Measurements from ENCODE around the gene ADAMTS6.
"Not testable (repeated sequence)": the region's sequence is repeated elsewhere in the genome, so short reads cannot be mapped to it uniquely, and the experiment has no call there.

The ADAMTS6 gene, protein sequence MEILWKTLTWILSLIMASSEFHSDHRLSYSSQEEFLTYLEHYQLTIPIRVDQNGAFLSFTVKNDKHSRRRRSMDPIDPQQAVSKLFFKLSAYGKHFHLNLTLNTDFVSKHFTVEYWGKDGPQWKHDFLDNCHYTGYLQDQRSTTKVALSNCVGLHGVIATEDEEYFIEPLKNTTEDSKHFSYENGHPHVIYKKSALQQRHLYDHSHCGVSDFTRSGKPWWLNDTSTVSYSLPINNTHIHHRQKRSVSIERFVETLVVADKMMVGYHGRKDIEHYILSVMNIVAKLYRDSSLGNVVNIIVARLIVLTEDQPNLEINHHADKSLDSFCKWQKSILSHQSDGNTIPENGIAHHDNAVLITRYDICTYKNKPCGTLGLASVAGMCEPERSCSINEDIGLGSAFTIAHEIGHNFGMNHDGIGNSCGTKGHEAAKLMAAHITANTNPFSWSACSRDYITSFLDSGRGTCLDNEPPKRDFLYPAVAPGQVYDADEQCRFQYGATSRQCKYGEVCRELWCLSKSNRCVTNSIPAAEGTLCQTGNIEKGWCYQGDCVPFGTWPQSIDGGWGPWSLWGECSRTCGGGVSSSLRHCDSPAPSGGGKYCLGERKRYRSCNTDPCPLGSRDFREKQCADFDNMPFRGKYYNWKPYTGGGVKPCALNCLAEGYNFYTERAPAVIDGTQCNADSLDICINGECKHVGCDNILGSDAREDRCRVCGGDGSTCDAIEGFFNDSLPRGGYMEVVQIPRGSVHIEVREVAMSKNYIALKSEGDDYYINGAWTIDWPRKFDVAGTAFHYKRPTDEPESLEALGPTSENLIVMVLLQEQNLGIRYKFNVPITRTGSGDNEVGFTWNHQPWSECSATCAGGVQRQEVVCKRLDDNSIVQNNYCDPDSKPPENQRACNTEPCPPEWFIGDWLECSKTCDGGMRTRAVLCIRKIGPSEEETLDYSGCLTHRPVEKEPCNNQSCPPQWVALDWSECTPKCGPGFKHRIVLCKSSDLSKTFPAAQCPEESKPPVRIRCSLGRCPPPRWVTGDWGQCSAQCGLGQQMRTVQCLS (N-terminal part only)

GRCh38 chr5:65481635-65482295 is at the start of gene ADAMTS6:
ADAMTS6 (minus strand) TSS chr5:65481920; CDS start chr5:65473673, 8,247 bp downstream.
- DNase-seq, result peak; percentile 8 to 91 (median 73)

DNA sequence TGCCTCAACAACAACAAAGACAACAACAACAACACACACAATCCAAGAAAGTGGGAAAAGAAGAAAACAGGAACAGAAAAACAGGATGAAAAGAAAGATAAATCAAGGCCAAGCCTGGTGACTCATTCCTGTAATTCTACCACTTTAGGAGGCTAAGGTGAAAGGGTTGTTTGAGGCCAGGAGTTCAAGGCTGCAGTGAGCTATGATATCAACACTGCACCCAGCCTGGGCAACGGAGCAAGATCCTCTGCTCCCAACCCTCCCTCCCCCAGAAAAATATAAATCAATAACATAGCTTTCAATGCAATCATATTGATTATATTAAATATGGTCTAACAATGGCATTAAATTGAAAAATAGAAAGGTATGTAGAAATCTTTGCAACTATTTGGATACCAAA is 49.2 kb upstream of the ADAMTS6 start:
- DNase-seq, result no peak

GRCh38 chr5:65525726-65526125 is 44.0 kb upstream of the ADAMTS6 start:
- no peak for DNase-seq

DNA sequence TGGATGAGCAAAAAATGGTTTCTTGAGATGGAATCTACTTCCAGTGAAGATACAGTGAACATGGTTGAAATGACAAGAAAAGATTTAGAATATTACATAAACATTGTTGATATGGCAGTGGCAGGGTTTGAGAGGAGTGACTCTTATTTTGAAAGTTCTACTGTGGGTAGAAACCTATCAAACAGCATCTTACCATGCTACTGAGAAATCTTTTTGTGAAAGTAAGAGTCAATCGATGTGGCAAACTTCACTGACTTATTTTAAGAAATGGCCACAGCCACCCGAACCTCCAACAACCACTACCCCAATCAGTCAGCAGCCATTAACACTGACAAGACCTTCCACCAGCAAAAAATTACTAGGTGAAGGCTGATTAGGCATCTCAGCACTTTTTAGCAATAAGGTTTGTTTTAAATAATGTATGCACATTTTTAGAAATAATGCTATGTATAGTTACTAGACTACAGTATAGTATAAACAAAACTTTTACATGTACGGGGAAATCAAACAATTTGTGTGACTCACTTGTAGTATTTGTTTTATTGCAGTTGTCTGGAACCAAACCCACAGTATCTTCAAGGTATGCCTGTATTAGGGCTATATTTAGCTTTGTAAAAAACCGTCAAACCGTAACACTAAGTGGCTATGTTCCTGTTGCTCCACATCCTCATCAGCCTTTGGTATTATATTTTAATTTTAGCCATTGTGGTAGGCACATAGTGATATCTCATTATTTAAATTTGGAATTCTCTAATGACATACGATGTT is 30.6 kb upstream of the ADAMTS6 start:
- DNase-seq, result no peak

DNA sequence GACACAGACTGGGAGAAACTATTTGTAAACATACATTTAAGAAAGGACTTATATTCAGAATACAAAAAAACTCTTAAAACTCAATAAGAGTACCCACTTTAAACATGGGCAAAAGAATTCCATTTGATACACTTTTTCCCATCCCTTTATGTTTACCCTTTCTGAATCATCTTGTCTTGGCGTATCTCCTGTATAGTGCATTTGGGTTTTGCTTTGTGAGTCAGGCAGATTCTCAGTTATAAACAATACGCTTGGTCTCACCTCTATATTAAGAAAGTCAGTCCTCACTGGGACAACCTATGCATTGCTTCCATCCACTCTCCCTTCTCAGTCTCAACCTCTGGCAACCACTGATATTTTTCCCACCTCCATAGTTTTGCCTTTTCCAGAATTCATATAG is 27.3 kb upstream of the ADAMTS6 start:
- DNase-seq, result no peak

DNA sequence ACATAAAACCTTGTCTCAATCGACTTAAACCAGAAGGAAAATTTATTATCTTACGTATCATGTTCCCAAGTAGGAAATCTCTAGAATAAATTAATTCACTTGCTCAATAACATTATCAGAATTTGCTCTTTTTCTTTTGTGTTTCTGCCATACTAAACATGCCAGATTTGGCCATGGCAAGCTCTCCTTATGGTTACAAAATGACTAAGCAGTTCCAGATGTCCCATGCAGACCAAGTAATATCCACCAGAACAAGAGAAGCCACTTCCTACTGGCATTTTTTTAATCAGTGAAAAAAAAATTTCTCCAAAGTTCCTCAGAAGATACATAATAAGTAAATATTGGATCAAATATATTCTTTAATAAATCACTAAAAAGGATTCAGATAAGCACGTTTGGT is 25.2 kb upstream of the ADAMTS6 start:
- no peak for DNase-seq

DNA sequence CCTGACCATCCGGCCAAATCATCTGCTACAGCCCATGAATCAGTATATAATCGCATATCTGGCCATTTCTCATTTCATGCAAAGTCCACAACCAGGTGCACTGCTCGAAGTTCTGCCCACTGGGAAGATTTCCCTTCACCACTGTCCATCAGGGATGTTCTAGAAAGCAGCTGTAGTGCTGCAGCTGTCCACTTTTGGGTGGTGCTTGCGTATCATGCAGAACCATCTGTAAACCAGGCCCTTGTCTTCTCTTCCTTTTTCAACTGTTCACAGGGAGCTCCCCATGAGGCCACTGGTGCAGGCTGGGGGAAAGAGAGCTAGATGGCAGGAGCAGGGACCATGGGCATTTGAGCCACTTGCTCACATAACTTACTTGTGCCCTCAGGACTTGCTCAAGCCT is 7.4 kb upstream of the ADAMTS6 start:
- no peak for DNase-seq

GRCh38 chr5:65488038-65488687 is 6.4 kb upstream of the ADAMTS6 start:
- DNase-seq, result not testable (repeated sequence)

DNA sequence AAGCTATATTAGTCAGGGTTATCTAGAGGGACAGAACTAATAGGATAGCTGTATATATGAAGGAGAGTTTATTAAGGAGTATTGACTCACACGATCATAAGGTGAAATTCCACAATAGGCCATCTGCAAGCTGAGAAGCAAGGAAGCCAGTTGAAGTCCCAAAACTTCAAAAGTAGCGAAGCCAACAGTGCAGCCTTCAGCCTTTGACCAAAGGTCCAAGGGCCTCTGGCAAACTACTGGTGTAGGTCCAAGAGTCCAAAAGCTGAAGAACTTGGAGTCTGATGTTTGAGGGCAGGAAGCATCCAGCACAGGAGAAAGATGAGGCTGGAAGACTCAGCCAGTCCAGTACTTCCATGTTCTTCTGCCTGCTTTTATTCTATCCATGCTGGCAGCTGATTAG is 5.1 kb upstream of the ADAMTS6 start:
- not testable (repeated sequence) for DNase-seq

- no peak for DNase-seq
These were observed 3.7 kb upstream of the ADAMTS6 start for GRCh38 chr5:65485405-65485804.

DNA sequence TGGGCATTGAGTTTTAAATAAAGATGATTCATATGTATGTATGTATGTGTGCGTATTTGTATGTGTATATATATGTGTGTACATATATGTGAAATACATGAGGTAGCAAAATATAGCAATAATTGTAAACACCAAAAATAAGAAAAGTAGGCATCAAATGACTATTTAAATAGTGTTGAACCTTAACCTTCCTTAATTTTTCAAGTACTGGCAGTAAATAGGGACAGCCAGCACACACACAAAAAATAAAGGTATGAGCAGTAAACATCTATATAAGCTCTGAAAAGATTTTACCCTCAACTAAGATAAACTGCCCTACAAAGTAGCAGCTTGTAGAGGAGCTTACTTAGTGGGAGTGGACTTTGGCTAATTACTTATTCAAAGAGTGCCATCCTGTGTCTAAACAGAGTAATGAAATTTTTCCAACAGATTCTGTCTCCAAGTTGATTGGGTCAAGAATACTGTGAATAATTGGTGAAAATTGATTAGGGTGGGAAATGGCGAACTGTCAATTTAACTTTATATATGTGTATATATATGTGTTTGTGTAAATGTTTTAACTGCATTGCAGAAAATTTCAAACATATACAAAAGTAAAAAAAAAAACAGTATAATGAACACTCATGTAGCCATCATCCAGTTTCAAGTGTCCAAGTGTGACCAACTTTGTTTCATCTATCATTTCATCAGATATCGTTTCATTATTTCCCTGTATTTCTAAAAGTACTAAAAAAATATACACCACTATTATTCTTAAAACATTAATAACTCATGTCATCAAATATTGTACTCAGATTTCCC is 2.0 kb upstream of the ADAMTS6 start:
- DNase-seq, result peak in 3 of 51 donors; percentile 5 to 47 (median 8)

DNA sequence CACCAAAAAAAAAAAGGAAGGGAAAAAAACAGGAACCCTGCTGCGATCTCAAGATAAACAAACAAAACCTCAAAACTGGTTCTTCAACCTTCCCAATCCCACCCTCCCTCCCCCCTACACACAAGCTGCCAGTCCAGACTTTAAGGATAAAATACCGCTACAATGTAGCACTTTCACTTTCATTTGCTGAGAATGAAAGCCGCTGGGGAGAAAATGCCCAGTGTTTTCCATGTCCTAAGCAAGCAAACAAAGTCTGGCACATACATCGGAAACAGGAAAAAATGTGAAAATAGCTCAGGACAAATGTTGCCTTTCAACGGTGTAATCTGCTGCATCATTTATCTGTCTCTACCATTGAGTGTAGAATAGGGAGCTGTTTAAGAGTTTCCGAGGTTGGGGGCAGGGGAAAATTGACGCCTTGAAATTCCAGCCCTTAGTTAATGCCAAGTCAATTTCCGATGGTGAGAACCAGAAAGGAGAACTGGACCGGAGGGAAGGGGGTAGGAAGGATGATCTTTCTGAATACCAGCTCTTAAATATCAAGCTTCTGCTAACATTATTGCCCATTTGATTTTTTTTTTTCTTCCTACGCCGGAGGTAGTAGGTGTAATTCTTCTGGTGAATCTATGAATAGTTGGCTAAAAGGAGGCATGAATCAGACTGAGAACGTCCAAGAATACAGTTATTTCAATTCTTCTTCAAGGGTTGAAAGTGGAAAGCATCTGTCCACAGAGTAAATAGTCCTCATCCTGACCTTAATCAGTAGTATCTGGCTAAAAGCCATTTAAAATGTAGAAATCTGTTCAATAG is 1.2 kb upstream of the ADAMTS6 start:
- DNase-seq, result peak in 14 of 51 donors; percentile 3 to 65 (median 19)

DNA sequence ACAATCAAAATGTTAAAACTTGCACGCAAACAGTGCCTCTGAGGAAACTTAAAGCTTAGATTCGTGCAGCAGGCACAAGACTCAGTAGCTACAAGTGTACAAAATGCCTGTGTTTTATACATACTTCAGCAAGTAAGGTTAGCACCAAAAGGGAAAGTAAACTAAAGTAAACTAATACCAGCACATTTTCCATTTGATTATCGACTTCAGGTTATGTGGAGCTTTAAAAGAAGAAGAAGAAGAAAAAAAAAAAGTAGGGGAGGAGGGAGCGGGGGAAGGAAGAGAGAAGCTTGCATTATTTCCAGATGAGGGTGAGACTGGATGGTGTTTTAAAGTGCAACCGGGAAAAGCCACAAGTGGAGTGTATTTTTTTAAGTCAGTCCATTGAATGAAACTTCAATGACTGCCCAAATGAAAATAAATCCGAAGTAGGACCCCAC is 596 bp upstream of the ADAMTS6 start:
- peak in 2 of 51 donors; percentile 8 to 66 for DNase-seq

DNA sequence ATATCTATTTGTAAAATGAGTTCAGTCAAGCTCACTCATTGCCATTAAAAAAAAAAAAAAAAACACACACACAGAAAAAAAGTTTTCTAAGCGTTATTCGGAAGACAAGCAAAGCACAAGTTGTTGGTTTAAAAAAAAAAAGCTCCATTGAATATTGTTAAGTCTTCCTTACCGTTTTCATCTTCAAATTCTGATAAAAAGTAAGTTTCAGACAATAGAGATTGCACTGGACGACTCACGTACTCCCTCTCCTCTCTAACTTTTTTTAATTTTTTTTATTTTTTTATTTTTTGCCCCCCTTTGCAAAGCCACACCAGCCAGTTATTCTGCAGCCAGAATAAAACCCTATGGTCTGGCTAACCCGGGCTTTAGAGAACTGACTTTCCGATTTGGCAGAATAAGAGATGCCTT is 544 bp downstream of the ADAMTS6 start:
- no peak for DNase-seq

DNA sequence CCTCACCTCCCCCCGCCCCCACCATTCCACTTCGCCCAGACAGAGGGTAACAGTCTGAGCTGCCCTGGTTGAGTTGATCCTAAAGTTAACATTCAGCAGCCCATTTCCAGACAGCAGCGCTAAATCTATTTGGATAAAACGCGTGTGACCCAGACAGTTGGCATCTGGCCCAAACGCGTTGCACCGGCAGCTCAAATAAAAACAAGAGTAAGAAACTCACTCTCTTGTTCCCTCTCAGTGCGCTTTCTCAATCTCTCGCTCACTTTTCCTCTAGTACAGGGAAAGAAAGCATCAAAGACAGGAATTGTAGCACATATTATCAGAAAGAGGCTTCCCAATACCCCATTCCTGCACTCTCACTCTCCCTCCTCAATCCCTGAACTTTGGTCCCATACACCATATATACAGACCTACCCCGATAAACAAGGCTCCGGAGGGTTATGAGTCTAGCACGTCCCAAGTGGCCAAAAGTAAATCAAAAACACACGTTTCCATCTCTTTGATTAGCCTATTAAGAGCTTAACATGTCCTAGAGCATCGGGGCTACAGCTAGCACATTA is 1.3 kb downstream of the ADAMTS6 start:
- peak in 34 of 51 donors; percentile 2 to 68 (median 22) for DNase-seq

- no peak for DNase-seq
These were observed 2.2 kb downstream of the ADAMTS6 start for GRCh38 chr5:65479527-65479926.

GRCh38 chr5:65478336-65478735 is 3.4 kb downstream of the ADAMTS6 start:
- no peak for DNase-seq

DNA sequence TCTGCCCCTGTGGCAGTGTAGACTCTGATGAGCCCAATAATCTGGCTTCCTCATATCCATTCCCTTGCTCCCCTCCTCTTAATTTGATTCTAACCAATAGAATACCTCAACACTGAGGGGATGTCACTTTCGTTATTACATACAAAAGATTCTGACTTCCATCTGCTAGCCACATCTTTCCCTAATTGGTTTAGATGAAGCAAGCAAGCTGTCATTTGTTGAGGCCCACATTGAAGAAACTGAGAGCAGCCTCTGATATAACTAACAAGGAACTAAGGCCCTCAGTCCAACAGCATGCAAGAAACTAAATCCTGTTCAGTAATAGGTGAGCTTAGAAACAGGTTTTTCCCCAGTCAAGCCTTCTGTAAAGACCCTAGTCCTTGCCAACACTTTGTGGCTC is 5.8 kb downstream of the ADAMTS6 start:
- no peak for DNase-seq

All from hypothalamus (tissue), 51 donors.